Muscle of leg (tissue), 11 donors: ENCODE measurements around the gene FALEC. TPM values are rescaled to one million over a fixed set of nuclear protein-coding genes. Genes with fewer than 3 reads are reported as not detected.
A peak's percentile ranks its signal among the peaks of the same experiment; 100 is the strongest.

Experiments used
- DNase-seq: peaks from one replicate; pipeline ENCODE4 v3.0.0; 2013
- H3K27ac ChIP-seq: one replicate; pipeline ENCODE4 v1.5.1; 2013; ENCODE audit warnings: mild to moderate bottlenecking, low read length, control low read depth
- H3K27me3 ChIP-seq: one replicate; pipeline ENCODE4 v1.6.1; 2013; ENCODE audit warnings: low read length; ENCODE audit not compliant: control insufficient read depth, insufficient read depth
- H3K36me3 ChIP-seq: one replicate; pipeline ENCODE4 v1.6.1; 2013; ENCODE audit warnings: low read length; ENCODE audit not compliant: control insufficient read depth, insufficient read depth
- H3K4me1 ChIP-seq: one replicate; pipeline ENCODE4 v1.6.1; 2013; ENCODE audit warnings: low read length; ENCODE audit not compliant: control insufficient read depth, insufficient read depth
- H3K4me3 ChIP-seq: one replicate; pipeline ENCODE4 v1.5.1; 2013; ENCODE audit warnings: low read length, control low read depth
- H3K9me3 ChIP-seq: replicated peaks from 2 replicates; pipeline ENCODE4 v1.6.1; 2013; ENCODE audit warnings: low read depth, low read length; ENCODE audit not compliant: control insufficient read depth
- WGBS: methylation state at CpG from one replicate; pipeline ENCODE4 v1.1.5; 2013; ENCODE audit warnings: missing lambda C conversion rate; ENCODE audit not compliant: insufficient coverage; 5-methylcytosine and 5-hydroxymethylcytosine counted together
- polyA plus RNA-seq, 8 donors: library from polyadenylated mRNA; unstranded; fragments of 120-200 nt; gene quantifications; one replicate each; pipeline versions ENCODE4 v1.2.1 to v1.2.3, GENCODE V29; 2013; ENCODE audit warnings: inconsistent platforms in 1 of 8, low replicate concordance in 1 of 8; ENCODE audit not compliant: insufficient read length in 8 of 8, insufficient read depth in 1 of 8
- total RNA-seq: library from RNA; stranded (reverse); fragments of 120-200 nt; gene quantifications from one replicate; pipeline ENCODE4 v1.2.4, GENCODE V29; 2013

FALEC gene
- total and polyA plus RNA-seq, 9 donors: 0.32 to 1.6 (median 0.74) TPM; not detected in 1

DNA sequence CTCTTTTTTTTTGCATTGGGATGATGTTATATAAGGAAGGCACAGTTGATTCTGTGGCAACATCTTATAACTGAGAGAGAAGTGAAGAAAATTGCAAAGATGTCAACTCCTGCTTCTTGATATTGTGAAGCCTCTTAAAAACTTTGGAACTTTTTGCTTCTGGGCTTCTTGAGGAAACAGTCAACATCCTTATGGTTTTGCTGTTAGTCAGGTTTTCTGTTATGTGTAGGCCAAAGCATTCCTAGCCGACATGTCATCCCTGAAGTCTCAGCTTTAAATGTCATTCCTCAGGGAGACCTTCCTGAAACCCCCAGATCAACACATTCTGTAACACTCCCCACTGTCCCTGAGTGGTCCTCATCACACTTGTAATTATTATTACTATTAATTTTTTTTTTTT is 12.6 kb downstream of the FALEC start:
- Histone ChIP-seq H3K27me3 (no peaks in the 10 kb centered on the region), H3K4me3 (no peak overlapping the region), H3K9me3 (no peaks in the 10 kb centered on the region), H3K27ac (no peak overlapping the region), H3K4me1 (peaks cover 16% of the 10 kb centered on the region), H3K36me3 (no peaks in the 10 kb centered on the region)
- no peak for DNase-seq
- no CpG with 5 or more reads among the region's 1 CpG for WGBS

DNA sequence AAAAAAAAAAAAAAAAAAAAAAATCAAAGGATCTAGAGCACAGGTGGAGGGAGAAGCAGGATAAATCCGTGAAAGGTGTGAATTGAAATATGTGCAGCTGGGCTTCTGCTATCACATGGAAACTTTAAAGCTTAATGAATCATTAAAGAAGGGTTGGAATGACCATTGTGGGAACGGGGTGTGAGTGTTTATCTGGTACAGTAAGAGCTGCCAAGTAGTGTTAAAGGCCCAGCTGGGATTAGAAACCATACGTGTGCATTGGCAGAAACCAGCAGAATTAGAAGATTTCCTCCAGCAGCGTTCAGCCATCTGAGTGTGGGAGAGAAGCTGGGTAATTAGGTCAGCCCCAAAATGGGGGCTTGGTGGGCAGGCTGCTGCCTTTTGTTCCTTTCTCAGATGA is 13.5 kb downstream of the FALEC start:
- H3K4me3 ChIP-seq: no peak overlapping the region
- no peak overlapping the region for H3K27ac ChIP-seq
- H3K36me3 ChIP-seq: no peaks in the 10 kb centered on the region
- H3K27me3 ChIP-seq: no peaks in the 10 kb centered on the region
- peaks cover 20% of the 10 kb centered on the region for H3K4me1 ChIP-seq
- 21% methylated on average over 4 of the region's 4 CpGs for WGBS
- peak; percentile 68 for DNase-seq
- H3K9me3 ChIP-seq: no peaks in the 10 kb centered on the region

DNA sequence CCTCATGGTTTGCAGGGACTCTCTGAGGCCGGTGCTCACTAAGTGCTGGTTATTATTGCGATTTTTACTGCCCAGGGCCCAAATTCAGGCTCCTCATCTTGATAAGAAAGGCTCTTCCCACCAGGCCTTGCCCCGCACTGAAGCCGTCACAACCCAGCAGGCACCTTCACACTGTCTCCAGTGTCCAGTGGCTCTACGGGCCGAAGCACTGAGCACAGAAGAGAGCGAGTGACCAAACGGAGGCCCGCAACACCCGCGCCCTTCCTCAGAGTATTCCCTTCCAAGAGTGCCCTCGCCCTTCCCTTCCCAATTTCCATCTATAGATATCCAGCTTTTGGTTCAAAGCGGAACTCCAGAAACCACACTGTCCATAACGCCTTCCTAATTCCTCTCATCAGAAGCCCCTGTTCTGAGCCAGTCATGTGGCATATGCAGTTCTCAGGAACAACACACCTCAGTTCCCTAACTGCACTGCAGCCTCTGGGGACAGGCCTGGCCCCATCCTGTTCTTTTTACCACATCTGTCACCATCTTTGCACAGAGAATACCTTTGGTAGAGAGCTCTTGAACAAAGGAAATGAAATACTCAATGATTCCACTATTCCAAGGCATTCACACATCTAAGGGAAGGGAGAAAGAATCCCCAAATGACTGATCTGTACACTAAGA is 15.1 kb downstream of the FALEC start:
- Histone ChIP-seq H3K4me1 (peaks cover 35% of the 10 kb centered on the region), H3K27me3 (no peaks in the 10 kb centered on the region), H3K36me3 (no peaks in the 10 kb centered on the region), H3K27ac (no peak overlapping the region), H3K9me3 (no peaks in the 10 kb centered on the region), H3K4me3 (no peak overlapping the region)
- DNase-seq: no peak
- 89% methylated on average over 14 of the region's 14 CpGs for WGBS

DNA sequence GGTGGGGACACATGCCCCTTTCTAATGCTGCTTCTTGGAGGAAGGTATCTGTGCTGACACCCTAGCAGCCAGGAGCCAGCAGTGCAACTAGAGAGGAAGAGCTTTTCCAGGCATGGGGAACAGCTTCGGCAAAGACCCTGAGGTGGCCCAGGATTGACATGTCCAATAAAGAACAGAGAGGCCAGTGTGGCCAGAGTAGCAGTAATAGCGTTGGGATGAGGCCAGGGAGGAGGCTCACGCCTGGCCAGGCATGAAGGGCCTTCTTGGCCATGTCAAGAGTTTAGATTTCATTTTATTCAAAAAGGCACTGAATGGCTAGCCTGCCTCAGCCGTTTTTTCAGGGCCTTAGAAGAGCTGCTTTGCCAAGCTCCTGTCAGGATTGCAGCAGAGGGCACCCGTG is 17.3 kb downstream of the FALEC start:
- Histone ChIP-seq H3K36me3 (no peaks in the 10 kb centered on the region), H3K27ac (peak overlapping the region; percentile 77), H3K27me3 (no peaks in the 10 kb centered on the region), H3K4me3 (no peak overlapping the region), H3K4me1 (peaks cover 46% of the 10 kb centered on the region), H3K9me3 (no peaks in the 10 kb centered on the region)
- 54% methylated on average over 5 of the region's 5 CpGs for WGBS
- DNase-seq: no peak

DNA sequence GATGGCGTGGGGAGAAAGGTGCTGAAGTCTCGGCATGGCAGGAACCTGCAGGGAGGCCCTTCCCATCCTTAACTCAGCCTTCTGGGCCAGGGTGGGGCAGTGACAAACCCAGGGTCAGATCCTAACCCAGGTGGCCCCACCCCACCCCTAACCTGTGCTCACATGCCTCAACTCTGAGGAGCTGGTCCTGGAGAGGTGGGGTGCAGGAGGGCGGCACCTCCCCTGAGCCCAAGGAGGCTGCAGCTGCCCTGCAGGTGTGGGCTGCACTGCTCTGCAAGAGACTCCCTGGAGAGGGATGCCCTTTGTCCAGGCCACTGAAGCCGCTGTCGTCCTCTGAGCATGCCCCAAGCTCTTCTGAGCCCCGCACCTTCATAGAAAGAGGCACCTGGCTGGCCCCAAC is 18.4 kb downstream of the FALEC start:
- Histone ChIP-seq H3K36me3 (no peaks in the 10 kb centered on the region), H3K4me1 (peaks cover 55% of the 10 kb centered on the region), H3K4me3 (no peak overlapping the region), H3K27ac (no peak overlapping the region), H3K27me3 (no peaks in the 10 kb centered on the region), H3K9me3 (no peaks in the 10 kb centered on the region)
- 83% methylated on average over 4 of the region's 6 CpGs for WGBS
- DNase-seq: no peak

DNA sequence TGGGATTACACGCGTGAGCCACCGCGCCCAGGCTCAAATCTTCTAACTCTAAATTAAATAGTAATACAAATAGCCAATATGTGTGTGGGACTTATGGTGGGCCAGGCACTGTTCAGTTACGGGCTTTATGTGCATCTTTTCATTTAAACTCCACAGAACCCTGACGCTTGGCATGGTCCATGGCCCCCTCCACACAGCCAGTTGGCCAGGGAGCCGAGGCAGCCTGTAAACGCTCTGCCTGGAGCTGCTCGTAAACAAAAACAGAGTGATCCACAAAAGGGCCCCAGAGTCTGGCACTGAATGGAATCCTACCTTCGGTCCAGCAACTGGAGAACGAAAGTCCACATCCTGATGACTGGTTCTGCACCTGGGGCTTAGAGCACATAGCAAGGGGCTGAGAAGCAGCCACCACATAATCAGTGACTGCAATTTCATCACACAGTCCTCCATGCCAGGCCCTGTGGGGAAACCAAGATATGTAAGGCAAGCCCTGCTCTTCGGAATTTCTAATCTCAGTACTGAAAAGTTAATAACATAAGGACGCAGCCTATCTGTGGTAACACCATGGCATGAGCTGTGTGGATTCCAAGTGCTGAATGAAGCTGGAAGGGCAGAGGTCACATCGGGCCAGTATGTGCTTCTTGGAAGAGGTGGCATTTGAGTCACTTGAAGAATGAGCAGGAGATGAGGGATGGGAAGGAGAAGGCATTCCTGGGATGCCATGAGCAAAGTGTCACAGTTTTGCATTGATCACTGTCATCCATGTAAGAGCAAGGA is 20.1 kb downstream of the FALEC start:
- H3K4me1 ChIP-seq: peaks cover 51% of the 10 kb centered on the region
- no peaks in the 10 kb centered on the region for H3K27me3 ChIP-seq
- H3K9me3 ChIP-seq: no peaks in the 10 kb centered on the region
- 79% methylated on average over 8 of the region's 14 CpGs for WGBS
- H3K4me3 ChIP-seq: no peak overlapping the region
- no peak for DNase-seq
- H3K36me3 ChIP-seq: no peaks in the 10 kb centered on the region
- peak overlapping the region; percentile 40 for H3K27ac ChIP-seq

DNA sequence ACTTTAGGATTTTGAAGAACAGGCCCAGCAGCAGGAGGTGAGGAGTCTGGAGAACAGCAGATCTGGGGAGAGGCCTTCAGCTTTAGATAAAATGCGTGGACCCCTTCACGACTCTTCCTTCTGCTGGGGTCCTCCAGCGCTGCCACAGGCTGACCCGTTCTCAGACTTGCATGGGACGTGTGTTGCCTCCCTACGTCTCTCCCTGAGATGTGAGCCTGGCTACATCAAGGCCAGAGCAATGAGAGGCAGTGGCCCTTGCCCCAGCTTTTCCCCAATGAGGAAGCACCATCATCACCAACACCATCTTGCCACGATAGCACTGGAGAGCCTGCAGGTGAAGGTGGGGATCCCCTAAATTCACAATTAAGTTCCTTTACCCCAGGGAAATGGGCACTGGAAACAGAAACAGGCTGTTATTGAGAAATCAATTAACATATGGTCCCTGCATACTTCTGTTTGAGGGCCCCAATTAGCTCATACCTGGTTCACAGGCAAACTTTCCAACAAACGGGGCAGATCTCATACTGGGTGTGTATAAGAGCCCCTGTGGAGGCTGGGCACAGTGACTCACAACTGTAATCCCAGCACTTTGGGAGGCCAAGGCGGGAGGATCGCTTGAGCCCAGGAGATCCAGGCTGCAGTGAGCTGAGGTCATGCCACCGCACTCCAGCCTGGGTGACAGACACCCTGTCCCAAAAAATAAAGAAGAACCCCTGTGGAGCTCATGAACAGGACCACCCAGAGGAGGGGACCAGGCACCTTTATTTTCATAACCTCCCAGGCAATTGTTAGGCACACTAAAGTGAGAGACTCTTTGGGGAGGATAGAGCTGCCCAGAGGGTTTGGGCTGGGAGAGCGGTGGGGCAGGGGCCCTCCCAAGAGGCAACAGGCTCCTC is 21.5 kb downstream of the FALEC start:
- Histone ChIP-seq H3K4me3 (no peak overlapping the region), H3K27ac (peak overlapping the region; percentile 37), H3K27me3 (no peaks in the 10 kb centered on the region), H3K9me3 (no peaks in the 10 kb centered on the region), H3K36me3 (no peaks in the 10 kb centered on the region), H3K4me1 (peaks cover 50% of the 10 kb centered on the region)
- 94% methylated on average over 6 of the region's 12 CpGs for WGBS
- DNase-seq: no peak

DNA sequence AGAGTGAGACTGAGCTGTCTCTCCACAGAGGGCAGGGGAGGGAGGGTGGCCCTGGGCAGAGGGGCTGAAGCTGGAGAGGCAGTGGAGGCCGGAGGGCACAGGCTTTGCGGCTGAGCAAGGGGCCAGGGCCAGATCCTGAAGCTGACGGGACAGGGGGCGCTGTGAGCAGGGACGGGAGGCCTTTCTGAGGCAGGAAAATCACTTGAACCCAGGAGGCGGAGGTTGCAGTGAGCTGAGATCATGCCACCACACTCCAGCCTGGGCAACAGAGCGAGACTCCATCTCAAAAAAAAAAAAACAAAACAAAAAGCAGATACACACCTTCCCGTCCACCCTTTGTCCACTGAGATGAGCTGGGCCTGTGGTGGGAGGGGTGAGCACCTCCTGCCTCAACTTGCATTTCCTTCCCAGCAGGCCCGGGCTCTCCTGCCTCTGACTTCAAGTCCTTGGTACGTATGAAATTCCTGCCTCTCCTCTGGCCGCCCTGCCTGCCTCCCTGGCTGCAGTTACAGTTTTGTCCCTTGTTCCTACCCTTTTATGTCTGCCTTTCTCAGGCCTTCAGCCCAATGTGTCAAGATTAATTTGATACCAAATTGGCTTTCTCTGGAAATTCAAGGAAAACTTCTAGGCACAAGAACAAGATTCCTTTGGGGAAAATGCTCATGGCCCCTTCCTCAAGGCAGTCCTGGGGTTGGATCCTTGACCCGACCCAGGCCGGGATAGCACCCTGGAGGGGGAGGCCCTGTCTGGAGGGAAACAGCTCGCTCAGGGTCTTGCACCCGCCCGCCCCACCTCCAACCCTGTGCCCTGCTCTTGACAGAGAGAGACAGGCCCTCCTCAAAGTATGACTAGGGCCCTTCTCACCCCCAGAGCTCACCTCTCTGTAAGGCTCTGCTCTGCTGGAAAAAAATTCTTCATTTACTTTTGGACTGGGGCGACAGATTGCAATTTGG is 22.5 kb downstream of the FALEC start:
- H3K36me3 ChIP-seq: no peaks in the 10 kb centered on the region
- peak; percentile 77 for DNase-seq
- no peaks in the 10 kb centered on the region for H3K27me3 ChIP-seq
- 67% methylated on average over 7 of the region's 17 CpGs for WGBS
- H3K4me3 ChIP-seq: no peak overlapping the region
- peak overlapping the region; percentile 65 for H3K27ac ChIP-seq
- peaks cover 41% of the 10 kb centered on the region for H3K4me1 ChIP-seq
- no peaks in the 10 kb centered on the region for H3K9me3 ChIP-seq

DNA sequence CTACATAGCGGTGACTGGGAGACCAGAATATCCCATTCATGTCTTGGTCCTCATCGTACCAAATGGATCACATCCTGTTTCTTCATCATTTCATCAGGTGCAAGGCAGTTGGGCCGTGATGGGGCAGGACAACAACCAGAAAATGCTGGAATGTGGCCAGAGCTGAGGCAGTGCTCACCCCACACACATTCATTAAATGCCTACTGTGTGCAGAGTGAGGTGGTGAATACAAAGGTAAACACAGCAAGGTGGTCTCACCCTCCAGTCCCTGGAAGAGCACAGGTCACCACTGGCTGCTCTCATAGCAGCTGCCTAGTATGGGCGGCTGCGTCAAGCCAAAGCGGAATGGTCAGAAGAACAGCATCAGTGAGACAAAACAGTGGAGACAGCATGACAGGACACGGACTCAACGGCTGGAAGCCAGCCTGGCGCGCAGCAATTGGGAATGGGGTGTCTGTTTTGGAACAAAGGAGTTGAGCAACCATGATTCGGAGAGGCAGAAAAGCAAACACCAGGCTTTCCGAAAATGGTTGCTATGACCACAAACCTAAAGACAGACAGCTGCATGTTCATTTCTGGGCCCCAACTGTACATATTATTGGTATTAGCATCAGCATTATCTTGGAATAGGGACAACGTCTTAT is 28.1 kb downstream of the FALEC start:
- WGBS: 42% methylated on average over 8 of the region's 13 CpGs
- Histone ChIP-seq H3K36me3 (no peaks in the 10 kb centered on the region), H3K4me1 (peaks cover 14% of the 10 kb centered on the region), H3K27me3 (no peaks in the 10 kb centered on the region), H3K27ac (peak overlapping the region; percentile 91), H3K4me3 (no peak overlapping the region), H3K9me3 (no peaks in the 10 kb centered on the region)
- peak; percentile 91 for DNase-seq
